Upper lobe of left lung (tissue), 6 donors: ENCODE measurements around the gene C12orf56. TPM values are rescaled to one million over a fixed set of nuclear protein-coding genes. Genes with fewer than 3 reads are reported as not detected.
A peak's percentile ranks its signal among the peaks of the same experiment; 100 is the strongest.
"Not testable (repeated sequence)": the region's sequence is repeated elsewhere in the genome, so short reads cannot be mapped to it uniquely, and the experiment has no call there.

Source experiments
- ATAC-seq, 2 donors: fragments of 200-7000 bp; cut with Tn5 transposase; one replicate each; pipeline ENCODE4 v1.9.1; 2022; ENCODE audit warnings: mild to moderate bottlenecking in 2 of 2, moderate library complexity in 2 of 2; ENCODE audit not compliant: low FRiP score in 2 of 2
- DNase-seq, 2 donors: peaks; one replicate each; pipeline ENCODE4 v3.0.0-alpha.2; 2019 to 2020
- H3K27ac ChIP-seq, 4 donors: fragments of 200-600 bp; sonication (generic); one replicate each; pipeline ENCODE4 v1.5.1; 2016 to 2019
- H3K27me3 ChIP-seq, 4 donors: fragments of 200-600 bp; sonication (generic); one replicate each; pipeline ENCODE4 v1.5.1; 2017 to 2019
- H3K36me3 ChIP-seq, 4 donors: fragments of 200-600 bp; sonication (generic); one replicate each; pipeline ENCODE4 v1.5.1; 2016 to 2019
- H3K4me1 ChIP-seq, 4 donors: fragments of 200-600 bp; sonication (generic); one replicate each; pipeline ENCODE4 v1.5.1; 2018 to 2019
- H3K4me3 ChIP-seq, 4 donors: fragments of 200-600 bp; sonication (generic); one replicate each; pipeline ENCODE4 v1.5.1; 2017 to 2019; ENCODE audit warnings: mild to moderate bottlenecking in 2 of 4, moderate library complexity in 1 of 4
- H3K9me3 ChIP-seq, 4 donors: fragments of 200-600 bp; sonication (generic); one replicate each; pipeline ENCODE4 v1.5.1; 2018 to 2019
- CTCF ChIP-seq, 6 experiments: fragments of 450-650 bp in 4 of 6; fragments of 200-600 bp in 2 of 6; sonication (generic) in 2 of 6; IDR thresholded peaks; one replicate each; pipeline ENCODE4 v1.5.1; 2016 to 2019; ENCODE audit warnings: antibody characterized with exemption in 6 of 6
- EP300 ChIP-seq, 4 donors: sonication (generic); formaldehyde crosslinking; IDR thresholded peaks; one replicate each; pipeline ENCODE4 v1.5.1; 2017; ENCODE audit warnings: antibody characterized with exemption in 4 of 4, control low read depth in 2 of 4
- POLR2A ChIP-seq, 4 donors: fragments of 450-650 bp; IDR thresholded peaks; one replicate each; pipeline ENCODE4 v1.5.1; 2016 to 2017; ENCODE audit warnings: antibody characterized with exemption in 4 of 4, mild to moderate bottlenecking in 2 of 4
- POLR2AphosphoS5 ChIP-seq, 2 donors: sonication (generic); formaldehyde crosslinking; IDR thresholded peaks; one replicate each; pipeline ENCODE4 v1.5.1; 2017; ENCODE audit warnings: antibody characterized with exemption in 2 of 2
- WGBS, 2 donors: methylation state at CpG; one replicate each; pipeline ENCODE4 v1.1.5; 2017 to 2018; 5-methylcytosine and 5-hydroxymethylcytosine counted together
- total RNA-seq, 6 donors: library from RNA; depleted of rRNA in 4 of 6; stranded (reverse); fragments of >200 nt in 4 of 6; gene quantifications; one replicate each; pipeline versions ENCODE4 v1.1.0 to v1.2.1, GENCODE V29; 2016 to 2021
- donor health status: DM: no; HTN: no; CAD: no; lungs with moderate emphysema.
- donor health status: DM: no; HTN: yes; CAD: no; lungs with severe emphysema.

C12orf56 gene
- total RNA-seq, 6 donors from 2014 or later = not detected

- peak in 1 of 2 donors; percentile 28 for DNase-seq
- no peak overlapping the region for H3K27ac ChIP-seq
- 29 to 41% methylated on average over 3 of the region's 3 CpGs for WGBS, 2 donors
- H3K9me3 ChIP-seq = no peaks in the 10 kb centered on the region
- no peaks in the 10 kb centered on the region for H3K4me1 ChIP-seq
- TF ChIP-seq POLR2A (IDR thresholded peaks at IDR 0.05) = no peak
- TF ChIP-seq POLR2AphosphoS5 (IDR thresholded peaks at IDR 0.05) = no peak
- no peak for TF ChIP-seq CTCF (IDR thresholded peaks at IDR 0.05)
- TF ChIP-seq EP300 (IDR thresholded peaks at IDR 0.05) = no peak
- ATAC-seq = peak in 1 of 2 donors; percentile 22
- no peaks in the 10 kb centered on the region for H3K36me3 ChIP-seq
- H3K4me3 ChIP-seq = no peak overlapping the region
- no peaks in the 10 kb centered on the region for H3K27me3 ChIP-seq
These were observed 72.0 kb downstream of the C12orf56 start for GRCh38 chr12:64318605-64319004.

- Histone ChIP-seq H3K36me3 (no peaks in the 10 kb centered on the region), H3K4me1 (no peaks in the 10 kb centered on the region), H3K27ac (no peak overlapping the region), H3K9me3 (no peaks in the 10 kb centered on the region), H3K4me3 (no peak overlapping the region), H3K27me3 (no peaks in the 10 kb centered on the region)
- WGBS, 2 donors = 89 to 95% methylated on average over 4 of the region's 4 CpGs
- TF ChIP-seq POLR2AphosphoS5 (IDR thresholded peaks at IDR 0.05) (no peak), POLR2A (IDR thresholded peaks at IDR 0.05) (no peak)
- ATAC-seq (no peak), DNase-seq (no peak)
These were observed 78.7 kb downstream of the C12orf56 start for GRCh38 chr12:64311877-64312276.

- no peak overlapping the region for H3K4me3 ChIP-seq
- H3K27ac ChIP-seq = no peak overlapping the region
- H3K27me3 ChIP-seq = no peaks in the 10 kb centered on the region
- no peaks in the 10 kb centered on the region for H3K4me1 ChIP-seq
- no peaks in the 10 kb centered on the region for H3K36me3 ChIP-seq
- 65 to 72% methylated on average over 10 of the region's 10 CpGs for WGBS, 2 donors
- ATAC-seq (no peak), DNase-seq (no peak)
- H3K9me3 ChIP-seq = no peaks in the 10 kb centered on the region
- TF ChIP-seq EP300 (IDR thresholded peaks at IDR 0.05) (no peak), POLR2AphosphoS5 (IDR thresholded peaks at IDR 0.05) (no peak), CTCF (IDR thresholded peaks at IDR 0.05) (no peak), POLR2A (IDR thresholded peaks at IDR 0.05) (no peak)
These were observed 86.0 kb downstream of the C12orf56 start for GRCh38 chr12:64304571-64304970.

GRCh38 chr12:64299628-64300027 is 90.9 kb downstream of the C12orf56 start:
- no peaks in the 10 kb centered on the region for H3K4me1 ChIP-seq
- no peak overlapping the region for H3K4me3 ChIP-seq
- no peak for DNase-seq
- no peak for ATAC-seq
- no peaks in the 10 kb centered on the region for H3K27me3 ChIP-seq
- no peak for TF ChIP-seq POLR2A (IDR thresholded peaks at IDR 0.05)
- no peak for TF ChIP-seq POLR2AphosphoS5 (IDR thresholded peaks at IDR 0.05)
- H3K36me3 ChIP-seq = no peaks in the 10 kb centered on the region
- no peak overlapping the region for H3K27ac ChIP-seq
- 70% methylated on average over 3 of the region's 3 CpGs for WGBS, 2 donors
- H3K9me3 ChIP-seq = no peaks in the 10 kb centered on the region

GRCh38 chr12:64296301-64296700 is 94.3 kb downstream of the C12orf56 start:
- H3K4me1 ChIP-seq = no peaks in the 10 kb centered on the region
- H3K36me3 ChIP-seq = no peaks in the 10 kb centered on the region
- no peak for ATAC-seq
- H3K27me3 ChIP-seq = no peaks in the 10 kb centered on the region
- no peak overlapping the region for H3K27ac ChIP-seq
- TF ChIP-seq EP300 (IDR thresholded peaks at IDR 0.05) (no peak), POLR2AphosphoS5 (IDR thresholded peaks at IDR 0.05) (no peak), CTCF (IDR thresholded peaks at IDR 0.05) (no peak), POLR2A (IDR thresholded peaks at IDR 0.05) (no peak)
- no peak for DNase-seq
- no peak overlapping the region for H3K4me3 ChIP-seq
- H3K9me3 ChIP-seq = no peaks in the 10 kb centered on the region

- Histone ChIP-seq H3K27ac (no peak overlapping the region), H3K4me3 (no peak overlapping the region), H3K4me1 (no peaks in the 10 kb centered on the region), H3K36me3 (no peaks in the 10 kb centered on the region), H3K27me3 (no peaks in the 10 kb centered on the region), H3K9me3 (no peaks in the 10 kb centered on the region)
- ATAC-seq (peak in 1 of 2 donors; percentile 53), DNase-seq (no peak)
- TF ChIP-seq POLR2A (IDR thresholded peaks at IDR 0.05) (no peak), EP300 (IDR thresholded peaks at IDR 0.05) (no peak), CTCF (IDR thresholded peaks at IDR 0.05) (no peak), POLR2AphosphoS5 (IDR thresholded peaks at IDR 0.05) (no peak)
- WGBS, 2 donors = 81 to 82% methylated on average over 4 of the region's 4 CpGs
These were observed 96.7 kb downstream of the C12orf56 start for GRCh38 chr12:64293654-64294364.

- H3K36me3 ChIP-seq, H3K9me3 ChIP-seq, H3K27ac ChIP-seq, DNase-seq, H3K4me3 ChIP-seq, H3K4me1 ChIP-seq, H3K27me3 ChIP-seq, ATAC-seq: not testable (repeated sequence)
- 94 to 95% methylated on average over 7 to 8 of the region's 15 CpGs for WGBS, 2 donors
These were observed 97.4 kb downstream of the C12orf56 start for GRCh38 chr12:64293174-64293573.
